SHP77 (cell line): ENCODE measurements around the gene ANKRD63.
A peak's percentile ranks its signal among the peaks of the same experiment; 100 is the strongest.

Source experiments
- DNase-seq, 2 experiments: peaks; one replicate each; lab custom pipeline; 2025; lab: John Stamatoyannopoulos, UW

The ANKRD63 gene

DNA sequence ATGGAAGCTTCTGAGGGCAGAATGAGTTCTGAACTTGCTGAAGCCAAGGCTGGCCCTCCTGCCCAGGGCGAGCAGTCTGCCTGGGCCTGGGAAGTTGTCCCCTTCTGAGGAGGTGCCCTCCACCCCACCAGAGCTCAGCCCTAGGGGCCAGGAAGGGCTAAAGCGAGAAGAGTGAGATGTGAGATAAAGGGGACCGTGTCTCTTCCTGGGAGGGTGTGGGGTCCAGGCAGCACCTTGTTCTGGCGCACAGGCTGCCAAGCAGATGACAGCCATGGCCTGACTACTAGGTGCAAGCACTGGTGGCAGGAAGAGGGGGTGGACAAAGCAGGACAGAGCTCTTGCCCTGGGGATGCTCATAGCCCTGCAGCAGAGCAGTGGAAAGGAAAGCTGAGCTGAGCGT is 40.3 kb downstream of the ANKRD63 start:
- DNase-seq, result no peak

DNA sequence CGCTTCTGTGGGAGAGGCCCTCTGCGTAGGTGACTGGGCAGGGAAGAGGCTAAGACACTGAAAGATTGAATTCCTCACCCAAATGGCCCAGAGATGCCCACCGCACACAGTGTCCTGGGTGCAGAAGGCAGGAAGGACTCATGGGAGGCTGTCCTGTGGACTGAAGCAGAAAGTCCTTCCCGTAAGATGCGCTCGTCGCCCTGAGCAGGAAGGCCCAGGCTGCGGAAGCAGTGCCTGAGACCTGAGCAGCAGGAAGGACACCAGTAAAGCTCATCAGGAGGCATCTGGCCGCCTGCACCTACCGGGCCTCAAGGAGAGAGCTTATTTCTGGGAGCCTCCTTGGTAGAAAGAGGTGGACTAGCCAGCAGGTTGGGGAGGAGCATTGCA is 40.7 kb downstream of the ANKRD63 start:
- DNase-seq, result no peak

DNA sequence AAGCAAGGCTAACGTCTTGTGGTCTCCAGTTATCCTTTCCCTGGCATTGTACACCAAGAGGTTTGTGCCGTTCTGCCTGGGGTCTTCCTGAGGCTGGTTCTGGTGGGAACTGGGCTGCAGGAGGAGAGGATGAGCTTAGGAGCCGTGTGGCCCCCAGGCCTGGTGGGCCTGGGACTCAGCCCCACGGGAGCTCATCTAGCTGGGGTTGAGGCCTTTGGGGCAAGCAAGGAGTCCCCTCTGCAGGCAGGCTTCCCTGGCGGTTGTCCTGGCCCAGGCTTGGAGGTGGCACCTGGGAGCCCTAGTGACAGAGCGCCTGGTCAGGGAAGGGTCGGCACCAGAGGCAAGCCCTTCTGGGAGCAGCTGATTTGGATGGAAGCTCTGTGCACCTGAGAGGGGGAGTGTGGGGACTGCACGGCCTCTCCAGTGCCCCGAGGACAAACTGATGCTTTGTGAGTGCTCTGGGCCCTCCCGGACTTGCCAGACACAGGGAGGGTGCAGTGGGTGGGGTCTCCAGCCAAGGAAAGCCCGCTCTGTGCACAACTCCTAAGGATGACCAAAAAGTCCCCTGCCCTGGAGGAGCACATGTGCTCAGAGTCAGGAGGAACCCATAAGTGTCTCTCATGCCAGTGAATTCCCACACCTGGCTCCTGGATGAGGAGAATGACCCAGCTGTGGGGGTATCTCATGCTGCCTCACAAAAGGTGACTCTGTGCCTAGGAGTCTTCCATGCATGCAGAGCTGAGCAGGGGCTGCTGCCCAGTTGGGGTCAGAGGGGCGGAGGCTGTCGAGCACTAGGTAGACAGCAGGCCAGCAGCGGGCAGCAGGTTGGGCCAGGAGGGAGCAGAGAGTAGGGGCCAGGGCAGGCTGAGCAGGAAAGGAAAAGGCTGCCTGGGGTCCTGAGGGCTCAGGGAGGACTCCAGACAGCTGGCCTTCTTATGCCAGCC is 41.3 kb downstream of the ANKRD63 start:
- no peak for DNase-seq

DNA sequence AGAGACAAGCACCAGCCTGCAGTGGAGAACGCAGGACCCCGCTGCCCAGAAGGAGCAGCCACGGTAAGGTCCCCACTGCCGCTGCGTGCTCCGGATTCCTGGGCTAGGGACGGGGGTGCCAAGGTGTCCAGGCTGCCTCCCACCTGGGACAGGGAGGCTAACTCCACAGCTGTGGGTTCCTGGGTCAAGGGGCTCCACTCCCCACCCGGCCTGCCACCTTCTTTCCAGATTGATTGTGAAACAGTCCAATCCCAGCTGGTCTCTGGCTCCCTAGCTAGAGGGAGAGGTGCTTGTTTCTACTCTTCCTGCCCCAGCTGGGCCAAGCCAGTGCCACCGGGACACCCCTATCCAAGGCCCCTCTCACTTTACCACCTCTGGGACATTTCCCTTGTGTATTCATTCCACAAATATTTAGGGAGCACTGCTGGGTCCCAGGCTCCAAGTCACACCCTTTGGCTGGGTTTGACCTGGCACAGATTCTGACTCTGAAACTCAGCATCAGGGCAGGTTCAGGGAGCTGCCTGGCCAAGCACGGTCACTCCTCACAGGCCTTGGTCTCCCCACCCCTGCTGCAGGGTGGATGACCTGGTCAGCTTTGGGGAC is 42.1 kb downstream of the ANKRD63 start:
- DNase-seq, result no peak

DNA sequence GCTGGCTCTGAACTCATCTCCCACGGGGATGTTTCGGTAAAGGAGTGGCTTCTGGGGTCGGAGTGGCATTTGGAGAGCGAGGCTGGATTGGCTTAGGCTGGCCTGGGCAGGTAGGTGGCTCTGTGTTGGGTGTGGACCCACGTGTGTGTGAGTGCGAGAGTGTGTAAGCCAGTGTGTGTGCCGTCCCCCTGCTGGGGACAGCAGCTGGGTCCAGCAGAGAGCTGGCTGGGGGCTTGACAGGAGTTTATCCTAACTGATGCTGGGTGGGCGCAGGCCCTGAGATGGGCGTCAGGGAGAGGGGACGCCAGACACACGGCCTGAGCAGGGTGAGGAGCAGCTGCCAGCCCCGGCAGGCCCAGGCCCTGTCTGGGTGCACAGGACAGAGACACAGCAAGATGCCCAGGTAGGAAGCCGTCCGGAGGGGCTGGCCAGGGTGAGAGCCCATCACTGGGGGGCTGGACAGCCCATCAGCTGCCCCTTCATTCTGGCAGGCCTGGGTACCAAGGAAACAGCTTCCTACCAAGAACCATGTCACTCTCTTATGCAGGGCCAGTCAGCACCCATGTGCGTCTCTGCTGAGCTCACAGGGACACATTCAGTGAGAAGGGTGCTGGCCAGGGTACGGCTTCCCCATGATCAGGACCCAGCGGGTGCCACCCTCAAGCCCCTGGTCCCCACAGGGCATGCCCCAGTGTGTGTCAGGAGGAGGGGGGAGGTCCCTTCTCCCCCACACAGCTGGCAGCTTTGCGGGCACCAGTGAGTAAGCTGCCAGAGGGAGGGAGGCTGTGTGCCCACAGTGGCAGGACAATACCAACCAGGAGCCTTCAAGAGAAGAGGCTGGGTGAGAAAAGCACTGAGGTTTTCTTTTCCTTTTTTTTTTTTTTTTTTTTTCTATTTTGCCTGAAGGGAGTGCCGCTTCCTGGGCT is 42.9 kb downstream of the ANKRD63 start:
- DNase-seq, result no peak

DNA sequence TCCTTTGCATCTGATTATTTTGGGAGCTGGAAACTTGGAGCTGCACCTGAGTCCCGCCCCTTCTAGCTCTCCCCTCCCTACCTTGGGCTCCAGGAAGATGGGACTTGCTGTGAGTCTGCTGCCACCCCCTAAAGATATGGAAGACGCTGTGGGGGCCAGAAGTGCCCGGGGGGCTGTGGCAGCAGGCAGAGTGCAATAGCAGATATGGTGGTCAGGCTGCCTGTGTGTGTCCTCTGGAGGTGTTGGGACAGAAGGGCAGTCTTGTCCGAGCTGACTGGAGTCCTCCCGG is 43.5 kb downstream of the ANKRD63 start:
- no peak for DNase-seq

DNA sequence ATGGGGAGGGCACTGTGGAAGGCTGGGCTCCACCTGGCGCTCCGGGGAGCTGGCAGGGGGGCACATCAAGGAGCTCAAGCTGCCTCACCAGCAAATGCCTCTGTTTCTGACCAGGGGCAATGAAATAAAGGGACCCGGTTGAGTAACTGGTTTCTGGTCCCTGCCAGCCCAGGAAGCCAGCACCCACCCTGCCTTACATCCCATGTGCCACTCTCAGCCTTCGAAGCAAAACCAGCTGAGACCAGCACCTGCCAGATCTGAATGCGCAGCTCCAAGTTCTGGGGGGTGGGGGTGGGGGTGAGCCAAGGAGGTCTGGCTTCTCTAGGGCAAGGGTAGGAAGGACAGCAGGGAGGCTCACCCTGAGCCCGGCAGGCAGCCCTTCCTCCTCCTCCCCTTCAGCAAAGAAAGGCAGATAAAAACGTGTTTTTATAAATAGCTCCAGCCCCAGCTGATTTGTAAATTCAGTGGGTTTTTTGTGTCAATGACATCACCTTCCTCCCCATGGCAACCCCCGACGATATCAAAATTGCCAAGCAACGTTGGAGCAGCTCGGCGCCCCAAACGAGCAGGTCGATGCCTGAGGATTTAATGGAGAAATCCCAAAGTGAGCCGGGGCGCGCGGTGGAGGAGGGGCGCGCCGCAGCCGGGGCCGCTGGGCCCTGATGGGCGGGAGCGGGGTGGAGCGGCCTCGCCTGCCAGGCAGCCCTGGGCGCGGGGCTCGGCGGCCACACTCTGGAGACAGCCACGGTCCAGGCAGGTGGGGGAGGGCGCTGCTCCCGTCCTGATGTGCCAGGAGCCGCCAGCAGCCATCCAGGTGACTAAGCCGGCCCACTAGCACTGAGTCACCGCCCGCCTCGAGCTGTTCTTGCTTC is 44.1 kb downstream of the ANKRD63 start, which contains the start of gene PAK6:
Gene PAK6 (plus strand): TSS at position 532 of the 872 bp plus-strand sequence. CDS start 25,723 bp downstream, outside the sequence.
- DNase-seq, result peak; percentile 16 to 26

DNA sequence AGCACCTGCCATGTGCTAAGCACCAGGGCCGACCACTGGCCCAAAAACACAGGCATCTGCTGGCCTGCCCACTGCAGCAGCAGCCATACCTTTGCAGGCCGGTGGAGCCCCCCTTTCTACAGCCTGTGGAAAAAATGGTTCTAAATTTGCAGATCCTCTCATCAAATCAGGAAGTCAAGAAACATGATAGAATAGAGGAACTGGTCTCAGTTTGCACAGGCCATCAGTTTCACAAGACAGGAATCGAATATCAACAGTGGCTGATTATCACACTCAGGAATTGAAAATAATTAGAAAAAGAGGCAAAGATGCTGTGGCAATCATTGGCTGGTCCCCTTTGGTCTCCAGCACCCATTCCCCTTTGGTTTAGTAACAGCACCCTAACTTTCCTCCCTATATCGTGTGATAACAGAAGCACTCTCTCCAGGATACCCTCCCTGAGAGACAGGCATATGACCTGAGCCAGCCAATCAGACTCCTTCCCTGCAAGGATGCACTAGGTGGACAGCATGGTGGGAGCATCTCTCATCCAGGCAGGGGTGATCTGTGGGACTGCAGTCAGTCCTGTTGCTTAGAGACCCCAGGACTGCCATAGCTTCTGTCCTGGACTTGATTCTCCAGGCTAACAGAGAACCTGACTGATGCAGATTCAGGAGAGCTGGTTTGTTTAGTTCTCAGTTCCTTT is 47.5 kb downstream of the ANKRD63 start:
- no peak for DNase-seq

DNA sequence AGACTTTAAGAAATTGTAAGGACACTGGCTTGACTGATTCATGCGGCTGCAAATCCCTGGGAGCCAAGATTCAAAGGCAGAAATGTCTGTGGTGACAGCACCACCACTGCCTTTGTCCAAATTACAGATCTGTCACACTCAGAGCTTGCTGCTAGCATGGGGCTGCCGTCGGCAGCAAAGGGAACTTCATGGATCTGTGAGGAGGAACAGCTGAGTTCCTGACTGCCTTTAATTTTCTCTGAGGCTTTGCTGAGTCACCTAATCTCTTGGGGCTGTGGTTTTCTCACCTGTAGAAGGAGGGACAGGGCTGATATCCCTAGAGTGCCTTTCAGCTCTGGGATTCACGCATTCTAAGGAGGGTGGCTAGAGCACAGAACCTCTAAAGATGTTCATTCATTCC is 48.1 kb downstream of the ANKRD63 start:
- DNase-seq, result no peak

DNA sequence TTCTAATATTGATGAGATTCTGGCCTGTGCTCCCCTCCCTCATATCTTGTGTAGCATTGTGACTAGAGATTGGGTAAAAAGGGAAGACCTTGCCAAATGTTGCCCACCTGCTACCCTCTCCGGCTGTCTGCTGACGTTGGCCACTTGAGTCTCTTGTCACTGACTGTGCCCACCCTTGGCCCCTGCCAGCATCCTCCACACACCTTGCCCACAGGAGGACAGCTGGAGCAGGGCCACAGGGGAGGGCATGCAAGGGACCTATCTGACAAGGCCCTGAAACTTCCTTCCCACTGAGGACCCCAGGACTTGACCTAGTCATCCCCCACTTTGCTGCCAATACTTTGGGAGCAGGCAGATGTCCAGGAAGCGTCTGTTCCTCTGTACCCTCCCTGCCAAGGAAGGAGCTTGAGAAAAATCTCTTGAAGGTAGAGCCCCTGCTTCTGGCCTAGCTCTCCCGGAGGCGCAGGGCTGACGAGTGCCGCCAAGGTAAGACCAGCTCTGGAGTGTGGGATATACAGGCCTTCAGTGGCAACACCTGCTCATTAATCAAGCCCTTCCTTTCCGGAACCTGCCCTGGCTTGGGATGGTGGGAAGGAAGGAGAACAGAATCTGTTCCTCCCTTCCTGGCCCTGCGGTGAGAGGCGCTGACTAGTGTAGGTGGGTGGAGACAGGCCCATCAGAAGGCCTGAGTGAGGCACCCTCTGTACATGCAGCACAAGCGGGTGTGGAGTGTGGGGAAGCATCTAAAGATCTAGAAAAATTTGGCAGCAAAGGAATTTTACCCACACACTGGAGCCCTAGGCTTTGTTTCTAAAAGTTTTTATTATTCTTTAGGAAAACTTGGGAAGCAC is 48.9 kb downstream of the ANKRD63 start:
- DNase-seq, result no peak

DNA sequence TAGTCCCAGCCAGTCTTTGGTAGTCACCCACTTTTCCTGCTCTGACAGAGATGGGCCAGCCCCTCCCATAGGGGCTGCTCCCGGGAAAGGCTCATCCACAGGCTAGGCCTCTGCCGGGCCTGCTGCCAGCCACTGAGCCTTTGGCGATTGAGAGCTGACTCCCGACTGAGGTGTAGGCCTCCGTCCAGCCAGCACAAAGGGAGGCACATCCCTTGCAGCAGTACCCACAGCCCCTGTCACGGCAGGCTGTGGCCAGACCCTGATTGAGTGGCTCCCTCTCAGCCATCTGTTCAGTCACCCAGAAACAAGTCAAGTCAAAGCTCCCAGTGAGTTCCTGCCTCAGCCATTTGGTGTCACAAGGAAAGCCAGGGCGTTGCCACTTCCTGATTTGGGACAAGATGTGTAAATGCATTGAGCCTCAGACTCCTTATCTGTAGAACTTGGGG is 50.2 kb downstream of the ANKRD63 start:
- DNase-seq, result no peak
